HEK293 (cell line): Measurements from ENCODE around the gene FBXO40.

Experiments used
- CTCF ChIA-PET: fragments of 350-600 bp; formaldehyde crosslinking; extraction: SDS; loops from one replicate; lab custom pipeline; 2021; ENCODE audit warnings: antibody characterized with exemption; lab: Yijun Ruan, JAX
- POLR2A ChIA-PET: fragments of 300-600 bp; formaldehyde crosslinking; extraction: SDS; loops from one replicate; lab custom pipeline; 2020; ENCODE audit warnings: antibody characterized with exemption, inconsistent platforms; lab: Yijun Ruan, JAX
- H3K27ac ChIP-seq: fragments of 200-500 bp; sonication (Bioruptor generic); 2 replicates; pipeline ENCODE4 v1.5.1; 2014; ENCODE audit warnings: low read depth, low read length, control low read depth, inconsistent platforms; ENCODE audit errors: extremely low read depth
- H3K36me3 ChIP-seq, 2 experiments: fragments of 200-500 bp in 1 of 2; sonication (Bioruptor generic) in 1 of 2; 1 replicate in 1 of 2; 2 replicates in 1 of 2; pipeline ENCODE4 v1.5.1; 2014 to 2017; ENCODE audit warnings: inconsistent platforms in 2 of 2, low read length in 2 of 2; ENCODE audit not compliant: control insufficient read depth in 2 of 2, insufficient read depth in 1 of 2
- H3K4me1 ChIP-seq: fragments of 200-500 bp; sonication (Bioruptor generic); 2 replicates; pipeline ENCODE4 v1.5.1; 2014; ENCODE audit warnings: mild to moderate bottlenecking, low read length, inconsistent platforms; ENCODE audit not compliant: control insufficient read depth, insufficient read depth
- H3K4me3 ChIP-seq: 2 replicates; pipeline ENCODE4 v1.5.1; 2011; ENCODE audit warnings: low read depth, mild to moderate bottlenecking, control low read depth, low read length, moderate library complexity
- H3K9me3 ChIP-seq: fragments of 200-500 bp; sonication (Bioruptor generic); 2 replicates; pipeline ENCODE4 v1.5.1; 2014; ENCODE audit warnings: low read depth, low read length, inconsistent platforms; ENCODE audit not compliant: control insufficient read depth, insufficient read depth
- BCL11B ChIP-seq: fragments of 450-650 bp; formaldehyde crosslinking; IDR thresholded peaks from 2 replicates; pipeline ENCODE4 v1.5.1; 2016; ENCODE audit warnings: low read depth, missing biosample characterization, missing genetic modification characterization
- GLIS2 ChIP-seq: fragments of 450-650 bp; formaldehyde crosslinking; IDR thresholded peaks from 2 replicates; pipeline ENCODE4 v1.5.1; 2016; ENCODE audit warnings: missing biosample characterization, missing genetic modification characterization
- KLF10 ChIP-seq: fragments of 450-650 bp; IDR thresholded peaks from 2 replicates; pipeline ENCODE4 v1.5.1; 2018; ENCODE audit warnings: missing biosample characterization, mild to moderate bottlenecking, missing genetic modification characterization
- MYNN ChIP-seq: fragments of 450-650 bp; formaldehyde crosslinking; IDR thresholded peaks from 2 replicates; pipeline ENCODE4 v1.5.1; 2016; ENCODE audit warnings: missing biosample characterization, missing genetic modification characterization, borderline replicate concordance
- OSR2 ChIP-seq: fragments of 450-650 bp; formaldehyde crosslinking; IDR thresholded peaks from 2 replicates; pipeline ENCODE4 v1.5.1; 2016; ENCODE audit warnings: missing biosample characterization, missing genetic modification characterization
- PATZ1 ChIP-seq: fragments of 450-650 bp; formaldehyde crosslinking; IDR thresholded peaks from 2 replicates; pipeline ENCODE4 v1.5.1; 2016; ENCODE audit warnings: missing biosample characterization, missing genetic modification characterization
- RBAK ChIP-seq: fragments of 450-650 bp; formaldehyde crosslinking; IDR thresholded peaks from 2 replicates; pipeline ENCODE4 v1.5.1; 2016; ENCODE audit warnings: missing biosample characterization, missing genetic modification characterization
- TSHZ1 ChIP-seq: fragments of 450-650 bp; formaldehyde crosslinking; IDR thresholded peaks from 2 replicates; pipeline ENCODE4 v1.5.1; 2016; ENCODE audit warnings: missing biosample characterization, missing genetic modification characterization, borderline replicate concordance
- ZNF16 ChIP-seq: fragments of 450-650 bp; formaldehyde crosslinking; IDR thresholded peaks from 2 replicates; pipeline ENCODE4 v1.5.1; 2016; ENCODE audit warnings: low read depth, missing biosample characterization, missing genetic modification characterization
- ZNF214 ChIP-seq: fragments of 450-650 bp; formaldehyde crosslinking; IDR thresholded peaks from 2 replicates; pipeline ENCODE4 v1.5.1; 2017; ENCODE audit warnings: missing biosample characterization, mild to moderate bottlenecking, missing genetic modification characterization, borderline replicate concordance
- ZNF426 ChIP-seq: fragments of 450-650 bp; formaldehyde crosslinking; IDR thresholded peaks from 2 replicates; pipeline ENCODE4 v1.5.1; 2017; ENCODE audit warnings: missing biosample characterization, missing genetic modification characterization, mild to moderate bottlenecking, inconsistent platforms, moderate library complexity
- ZNF501 ChIP-seq: fragments of 450-650 bp; formaldehyde crosslinking; IDR thresholded peaks from 2 replicates; pipeline ENCODE4 v1.5.1; 2016; ENCODE audit warnings: missing biosample characterization, missing genetic modification characterization
- ZNF580 ChIP-seq: fragments of 450-650 bp; formaldehyde crosslinking; IDR thresholded peaks from 2 replicates; pipeline ENCODE4 v1.5.1; 2016; ENCODE audit warnings: missing biosample characterization, missing genetic modification characterization
- ZNF585B ChIP-seq: fragments of 450-650 bp; formaldehyde crosslinking; IDR thresholded peaks from 2 replicates; pipeline ENCODE4 v1.5.1; 2016; ENCODE audit warnings: missing biosample characterization, missing genetic modification characterization
- ZNF664 ChIP-seq: fragments of 450-650 bp; formaldehyde crosslinking; IDR thresholded peaks from 2 replicates; pipeline ENCODE4 v1.5.1; 2016; ENCODE audit warnings: missing biosample characterization, missing genetic modification characterization
- ZNF707 ChIP-seq: fragments of 450-650 bp; formaldehyde crosslinking; IDR thresholded peaks from 2 replicates; pipeline ENCODE4 v1.5.1; 2016; ENCODE audit warnings: missing biosample characterization, missing genetic modification characterization
- ZNF76 ChIP-seq: fragments of 450-650 bp; formaldehyde crosslinking; IDR thresholded peaks from 2 replicates; pipeline ENCODE4; 2016; ENCODE audit warnings: low read depth, missing biosample characterization, missing genetic modification characterization, borderline replicate concordance
- TF ChIP-seq, protein P1 (sequence below): fragments of 450-650 bp; formaldehyde crosslinking; IDR thresholded peaks from 2 replicates; pipeline ENCODE4 v1.5.1; 2016; ENCODE audit warnings: missing biosample characterization, missing genetic modification characterization, low read depth
- TF ChIP-seq, protein P2 (sequence below): fragments of 450-650 bp; formaldehyde crosslinking; IDR thresholded peaks from 2 replicates; pipeline ENCODE4 v1.5.1; 2016; ENCODE audit warnings: missing biosample characterization, missing genetic modification characterization

The FBXO40 gene

DNA sequence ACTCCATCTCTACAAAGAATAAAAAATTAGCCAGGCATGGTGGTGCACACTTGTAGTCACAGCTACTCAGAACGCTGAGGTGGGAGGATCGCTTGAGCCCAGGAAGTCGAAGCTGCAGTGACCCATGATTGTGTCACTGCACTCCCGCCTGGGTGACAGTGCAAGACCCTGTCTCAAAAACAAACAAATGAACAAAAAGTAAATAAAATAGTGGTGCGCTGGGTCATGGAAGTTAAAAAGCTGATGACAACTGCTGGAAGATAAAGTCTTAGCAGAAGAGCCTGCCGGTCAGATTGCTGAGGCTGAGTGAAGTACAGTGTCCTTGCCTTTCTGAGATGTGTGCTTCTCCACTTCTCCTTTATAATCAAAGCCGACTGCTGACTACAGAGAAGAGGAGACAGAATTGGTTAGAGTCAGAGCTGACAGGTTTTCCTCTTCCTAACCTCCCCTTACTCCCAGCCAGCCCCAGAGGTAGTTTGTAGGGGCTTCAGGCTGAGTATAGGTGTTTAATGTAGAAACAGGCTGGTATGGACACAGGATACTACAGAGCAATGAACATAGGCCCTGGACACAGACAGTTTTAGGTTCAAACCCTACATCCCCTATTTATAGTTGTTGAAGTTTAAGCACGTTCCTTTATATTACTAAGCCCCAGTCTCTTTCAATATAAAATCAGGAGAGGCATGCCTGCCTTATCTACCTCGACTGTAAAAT is 49.6 kb downstream of the FBXO40 start:
- POLR2A ChIA-PET, result no interaction called here

More for the DNA sequence above, 49.6 kb downstream of the FBXO40 start:
- no peaks in the 10 kb centered on the region for H3K9me3 ChIP-seq
- no peaks in the 10 kb centered on the region for H3K36me3 ChIP-seq
- no peak overlapping the region for H3K4me3 ChIP-seq
- CTCF ChIA-PET, result no interaction called here
- H3K4me1 ChIP-seq, result peaks cover 3% of the 10 kb centered on the region; the same call in 1 of the 2 replicates
- no peak overlapping the region for H3K27ac ChIP-seq
- TF ChIP-seq GLIS2 (tag by site-specific recombination) (no peak), PATZ1 (tag by site-specific recombination) (no peak), ZNF426 (tag by site-specific recombination) (no peak), BCL11B (tag by site-specific recombination) (no peak), ZNF664 (tag by site-specific recombination) (no peak), ZNF580 (tag by site-specific recombination) (no peak), ZNF707 (no peak), RBAK (tag by site-specific recombination) (no peak), TSHZ1 (tag by site-specific recombination) (no peak), ZNF214 (tag by site-specific recombination) (no peak), ZNF16 (no peak), ZNF585B (tag by site-specific recombination) (no peak), OSR2 (tag by site-specific recombination) (no peak), KLF10 (tag by site-specific recombination) (no peak), MYNN (no peak), ZNF501 (tag by site-specific recombination) (no peak), ZNF76 (tag by site-specific recombination) (no peak)
- TF ChIP-seq, protein P1, sequence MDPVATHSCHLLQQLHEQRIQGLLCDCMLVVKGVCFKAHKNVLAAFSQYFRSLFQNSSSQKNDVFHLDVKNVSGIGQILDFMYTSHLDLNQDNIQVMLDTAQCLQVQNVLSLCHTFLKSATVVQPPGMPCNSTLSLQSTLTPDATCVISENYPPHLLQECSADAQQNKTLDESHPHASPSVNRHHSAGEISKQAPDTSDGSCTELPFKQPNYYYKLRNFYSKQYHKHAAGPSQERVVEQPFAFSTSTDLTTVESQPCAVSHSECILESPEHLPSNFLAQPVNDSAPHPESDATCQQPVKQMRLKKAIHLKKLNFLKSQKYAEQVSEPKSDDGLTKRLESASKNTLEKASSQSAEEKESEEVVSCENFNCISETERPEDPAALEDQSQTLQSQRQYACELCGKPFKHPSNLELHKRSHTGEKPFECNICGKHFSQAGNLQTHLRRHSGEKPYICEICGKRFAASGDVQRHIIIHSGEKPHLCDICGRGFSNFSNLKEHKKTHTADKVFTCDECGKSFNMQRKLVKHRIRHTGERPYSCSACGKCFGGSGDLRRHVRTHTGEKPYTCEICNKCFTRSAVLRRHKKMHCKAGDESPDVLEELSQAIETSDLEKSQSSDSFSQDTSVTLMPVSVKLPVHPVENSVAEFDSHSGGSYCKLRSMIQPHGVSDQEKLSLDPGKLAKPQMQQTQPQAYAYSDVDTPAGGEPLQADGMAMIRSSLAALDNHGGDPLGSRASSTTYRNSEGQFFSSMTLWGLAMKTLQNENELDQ (tag by site-specific recombination), result no peak
- TF ChIP-seq, protein P2, sequence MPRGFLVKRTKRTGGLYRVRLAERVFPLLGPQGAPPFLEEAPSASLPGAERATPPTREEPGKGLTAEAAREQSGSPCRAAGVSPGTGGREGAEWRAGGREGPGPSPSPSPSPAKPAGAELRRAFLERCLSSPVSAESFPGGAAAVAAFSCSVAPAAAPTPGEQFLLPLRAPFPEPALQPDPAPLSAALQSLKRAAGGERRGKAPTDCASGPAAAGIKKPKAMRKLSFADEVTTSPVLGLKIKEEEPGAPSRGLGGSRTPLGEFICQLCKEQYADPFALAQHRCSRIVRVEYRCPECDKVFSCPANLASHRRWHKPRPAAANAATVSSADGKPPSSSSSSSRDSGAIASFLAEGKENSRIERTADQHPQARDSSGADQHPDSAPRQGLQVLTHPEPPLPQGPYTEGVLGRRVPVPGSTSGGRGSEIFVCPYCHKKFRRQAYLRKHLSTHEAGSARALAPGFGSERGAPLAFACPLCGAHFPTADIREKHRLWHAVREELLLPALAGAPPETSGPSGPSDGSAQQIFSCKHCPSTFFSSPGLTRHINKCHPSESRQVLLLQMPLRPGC, result no peak
